ENCODE results near the gene ODAD2.

DNA sequence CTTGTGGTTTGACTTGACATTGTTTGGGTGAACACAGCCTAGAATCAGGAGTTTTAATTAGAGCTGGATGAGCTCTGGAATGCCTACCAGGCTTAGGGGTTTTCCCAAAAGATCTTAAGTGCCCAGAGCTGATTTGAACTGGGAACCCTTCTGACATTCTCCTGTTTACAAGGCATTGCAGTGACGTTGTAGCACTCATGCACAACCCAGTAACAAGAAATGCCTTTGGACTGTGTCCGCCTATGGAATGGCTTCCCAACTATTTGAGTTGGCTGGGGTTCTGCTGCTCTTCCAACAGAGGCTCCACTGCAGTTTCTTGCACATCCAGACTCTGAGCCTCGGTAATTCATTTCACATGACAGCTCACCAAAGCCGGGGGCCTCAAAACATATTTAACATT, 176.6 kb downstream of the ODAD2 start:
- no peak for TF ChIP-seq POLR2A (IDR thresholded peaks at IDR 0.05; ENCODE audit: control extremely low read depth in 1 of 2, low read depth in 2 of 2, low read length in 2 of 2)
- TF ChIP-seq, protein P1, sequence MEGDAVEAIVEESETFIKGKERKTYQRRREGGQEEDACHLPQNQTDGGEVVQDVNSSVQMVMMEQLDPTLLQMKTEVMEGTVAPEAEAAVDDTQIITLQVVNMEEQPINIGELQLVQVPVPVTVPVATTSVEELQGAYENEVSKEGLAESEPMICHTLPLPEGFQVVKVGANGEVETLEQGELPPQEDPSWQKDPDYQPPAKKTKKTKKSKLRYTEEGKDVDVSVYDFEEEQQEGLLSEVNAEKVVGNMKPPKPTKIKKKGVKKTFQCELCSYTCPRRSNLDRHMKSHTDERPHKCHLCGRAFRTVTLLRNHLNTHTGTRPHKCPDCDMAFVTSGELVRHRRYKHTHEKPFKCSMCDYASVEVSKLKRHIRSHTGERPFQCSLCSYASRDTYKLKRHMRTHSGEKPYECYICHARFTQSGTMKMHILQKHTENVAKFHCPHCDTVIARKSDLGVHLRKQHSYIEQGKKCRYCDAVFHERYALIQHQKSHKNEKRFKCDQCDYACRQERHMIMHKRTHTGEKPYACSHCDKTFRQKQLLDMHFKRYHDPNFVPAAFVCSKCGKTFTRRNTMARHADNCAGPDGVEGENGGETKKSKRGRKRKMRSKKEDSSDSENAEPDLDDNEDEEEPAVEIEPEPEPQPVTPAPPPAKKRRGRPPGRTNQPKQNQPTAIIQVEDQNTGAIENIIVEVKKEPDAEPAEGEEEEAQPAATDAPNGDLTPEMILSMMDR (IDR thresholded peaks at IDR 0.05; ENCODE audit: control extremely low read depth in 1 of 3, insufficient read depth in 1 of 3, low read depth in 1 of 3, low read length in 3 of 3) = no peak
- no peak for TF ChIP-seq SP1 (IDR thresholded peaks at IDR 0.05; ENCODE audit: low read depth, low read length)
- TF ChIP-seq EGR1 (IDR thresholded peaks at IDR 0.05; ENCODE audit: borderline replicate concordance, low read depth, low read length) = no peak
- TF ChIP-seq PHF8 (conservative IDR thresholded peaks at IDR 0.05; ENCODE audit: low read depth, low read length) = no peak
- TF ChIP-seq POLR2AphosphoS5 (IDR thresholded peaks at IDR 0.05; ENCODE audit: low read depth, low read length) = no peak
- TF ChIP-seq GTF2F1 (IDR thresholded peaks at IDR 0.05; ENCODE audit: borderline replicate concordance, low read depth, low read length) = no peak
- no peak for TF ChIP-seq GABPA (IDR thresholded peaks at IDR 0.05; ENCODE audit: borderline replicate concordance, insufficient read depth, low read length)
- no peak for TF ChIP-seq SP4 (IDR thresholded peaks at IDR 0.05; ENCODE audit: low read length)
- no peak for TF ChIP-seq EZH2 (IDR thresholded peaks at IDR 0.05; ENCODE audit: low read depth, low read length, severe bottlenecking)
- TF ChIP-seq RXRA (IDR thresholded peaks at IDR 0.05; ENCODE audit: insufficient read depth, low read depth, low read length) = no peak
- no peak for TF ChIP-seq BACH1 (IDR thresholded peaks at IDR 0.05; ENCODE audit: low read length)

Data from H1 (cell line).